ENCODE results near the gene PIGW.

Gene PIGW

GRCh38 chr17:36534840-36535668 lies at the start of gene PIGW, which contains the start of gene MYO19:
TSS of gene PIGW (plus strand) at chr17:36534987. CDS start at chr17:36537102, 2,115 bp downstream.
TSS of gene MYO19 (minus strand) at chr17:36534868. CDS start at chr17:36532538, 2,330 bp downstream.
- peak; percentile 63 to 88 (median 80) for DNase-seq (ENCODE audit: low read depth in 2 of 3, low spot score in 2 of 3)

DNA sequence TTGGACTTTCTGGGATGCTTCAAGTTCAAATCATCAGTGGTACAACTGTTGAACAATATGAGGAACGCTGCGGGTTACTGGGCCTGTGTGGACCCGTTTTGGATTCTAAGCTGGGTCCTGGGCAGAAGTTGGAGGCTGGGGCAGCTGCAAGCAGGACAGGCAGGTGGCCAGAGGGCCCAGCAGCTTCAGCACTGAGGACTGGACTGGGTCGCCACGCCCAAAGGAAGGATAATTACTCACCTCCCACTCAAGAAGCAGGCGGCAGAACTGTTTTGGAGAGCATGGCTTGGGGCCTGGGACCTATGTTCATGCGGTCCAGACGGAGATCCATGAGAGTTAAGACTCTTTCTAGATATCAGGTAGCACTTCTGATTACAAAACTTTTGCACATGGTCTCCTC lies 49.8 kb upstream of the PIGW start:
- no peak for DNase-seq (ENCODE audit: low read depth in 2 of 3, low spot score in 2 of 3)

DNA sequence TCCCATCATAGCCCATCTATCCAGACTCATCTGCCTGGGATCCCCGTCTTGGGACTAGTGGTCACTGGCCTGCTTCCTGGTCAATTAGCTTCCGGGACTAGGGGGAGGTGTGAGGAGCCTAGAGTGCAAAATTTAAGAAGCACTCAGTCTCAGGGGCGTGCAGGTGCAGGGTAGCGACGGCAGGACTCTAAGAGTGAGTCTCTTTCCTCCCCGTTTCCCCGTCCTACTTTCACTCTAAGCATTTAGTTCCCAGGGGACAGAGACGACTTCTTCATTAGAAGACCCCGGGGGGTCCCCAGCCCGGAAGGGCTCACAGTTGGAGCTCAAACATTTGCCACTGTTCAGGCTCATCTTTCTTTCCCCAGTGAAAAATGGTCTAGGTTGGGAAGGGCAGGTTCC lies 49.0 kb upstream of the PIGW start:
- DNase-seq (ENCODE audit: low read depth in 2 of 3, low spot score in 2 of 3), result no peak

DNA sequence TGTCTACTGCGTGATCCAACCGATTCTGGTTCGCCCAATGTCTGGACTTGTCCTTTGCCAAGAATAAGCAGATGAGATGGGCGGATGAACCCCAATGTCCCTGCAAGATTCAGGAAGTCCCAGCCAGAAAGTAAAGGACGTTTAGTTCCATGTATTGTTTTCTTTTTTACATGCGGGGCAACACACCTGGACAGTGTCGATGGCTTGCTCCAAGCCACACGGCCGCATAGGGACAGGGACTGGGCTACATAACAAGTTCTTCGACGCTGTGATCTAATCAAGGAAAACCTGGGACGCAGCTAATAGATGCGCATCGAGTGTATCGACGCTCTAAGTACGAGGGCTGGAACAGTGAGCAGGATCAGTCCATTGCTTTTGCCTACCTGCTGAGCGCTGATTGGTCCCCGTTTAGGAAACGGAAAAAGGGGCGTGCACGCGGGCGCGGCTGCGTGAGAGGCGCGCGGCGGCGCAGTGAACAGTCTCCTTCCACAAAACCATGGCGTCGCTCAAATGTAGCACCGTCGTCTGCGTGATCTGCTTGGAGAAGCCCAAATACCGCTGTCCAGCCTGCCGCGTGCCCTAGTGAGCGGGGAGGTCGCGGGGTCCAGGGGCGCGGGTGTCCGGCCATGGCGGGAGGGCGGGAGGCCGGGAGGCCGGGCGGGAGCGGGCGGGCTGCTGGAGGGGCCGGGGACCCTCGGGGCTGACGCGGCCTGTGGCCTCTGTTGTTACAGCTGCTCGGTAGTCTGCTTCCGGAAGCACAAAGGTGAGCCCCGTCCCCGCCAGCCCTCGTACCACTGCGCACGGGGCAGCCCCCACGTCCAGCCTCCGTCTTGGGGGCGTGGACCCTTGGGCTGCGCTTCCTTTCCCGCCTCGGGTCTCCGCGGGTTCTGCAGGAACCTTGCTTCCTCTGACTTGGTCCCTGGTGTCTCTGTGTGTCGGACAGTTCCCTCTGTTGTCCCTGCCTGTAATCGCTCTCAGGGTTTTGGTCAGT lies 48.3 kb upstream of the PIGW start, which contains the start of gene ZNHIT3:
TSS of gene ZNHIT3 (plus strand) at position 478 of the 991 bp plus-strand sequence. CDS start at position 497, 19 bp downstream.
- DNase-seq (ENCODE audit: low read depth in 2 of 3, low spot score in 2 of 3), result peak; percentile 66 to 72 (median 68)

DNA sequence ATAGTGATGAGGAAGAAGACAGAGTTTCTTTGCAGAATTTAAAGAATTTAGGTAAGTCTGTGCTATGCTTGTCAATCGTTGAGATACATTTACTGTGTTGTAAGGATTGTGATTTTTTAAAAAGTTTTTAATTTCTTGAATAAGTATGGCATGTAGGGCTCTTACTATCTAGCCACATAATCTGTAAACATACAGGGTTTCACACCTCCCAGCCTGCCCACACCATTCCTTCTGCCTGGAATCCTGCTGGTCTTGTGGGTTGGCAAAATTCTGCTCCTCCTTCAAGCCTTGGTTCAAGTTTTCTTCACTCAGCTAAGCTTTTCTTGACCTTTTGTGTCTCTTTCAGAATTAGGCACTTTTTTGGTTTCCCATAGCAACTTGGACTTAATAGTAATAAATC lies 40.8 kb upstream of the PIGW start:
- DNase-seq (ENCODE audit: low read depth in 2 of 3, low spot score in 2 of 3), result no peak

DNA sequence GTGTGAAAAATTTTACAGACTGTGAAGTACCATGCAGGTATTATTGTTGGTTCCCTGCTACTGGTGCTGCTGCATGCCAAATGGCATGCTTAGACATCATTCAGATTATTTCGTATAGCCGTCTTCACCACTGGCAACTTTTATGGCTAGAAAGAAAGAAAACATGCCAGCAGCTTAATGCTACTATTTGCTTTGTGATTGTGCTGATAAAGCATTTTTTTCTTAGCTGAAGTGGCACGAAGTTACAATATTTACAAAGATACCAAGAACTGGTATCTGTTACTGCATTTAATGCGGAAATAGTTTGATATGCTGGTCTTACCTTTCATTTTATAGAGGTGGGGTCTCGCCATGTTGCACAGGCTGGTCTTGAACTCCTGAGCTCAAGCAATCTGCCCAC lies 40.1 kb upstream of the PIGW start:
- no peak for DNase-seq (ENCODE audit: low read depth in 2 of 3, low spot score in 2 of 3)

DNA sequence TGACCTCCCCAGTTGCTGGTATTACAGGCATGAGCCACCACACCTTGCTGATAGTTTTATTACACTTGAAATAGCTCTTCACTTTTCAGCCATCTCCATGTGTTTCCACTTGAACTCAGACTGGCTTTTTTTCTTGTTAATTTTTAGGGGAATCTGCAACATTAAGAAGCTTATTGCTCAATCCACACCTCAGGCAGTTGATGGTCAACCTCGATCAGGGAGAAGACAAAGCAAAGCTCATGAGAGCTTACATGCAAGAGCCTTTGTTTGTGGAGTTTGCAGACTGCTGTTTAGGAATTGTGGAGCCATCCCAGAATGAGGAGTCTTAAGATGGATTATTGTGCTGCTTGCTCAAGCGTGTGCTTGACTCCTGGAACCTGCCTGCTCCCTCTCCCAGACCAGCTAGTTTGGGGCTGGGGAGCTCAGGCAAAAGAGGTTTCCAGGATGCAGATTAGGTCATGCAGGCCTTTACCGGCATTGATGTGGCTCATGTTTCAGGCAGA lies 39.7 kb upstream of the PIGW start:
- DNase-seq (ENCODE audit: low read depth in 2 of 3, low spot score in 2 of 3), result no peak

GRCh38 chr17:36496018-36496789 lies 38.6 kb upstream of the PIGW start:
- no peak for DNase-seq (ENCODE audit: low read depth in 2 of 3, low spot score in 2 of 3)

GRCh38 chr17:36498155-36498554 lies 36.6 kb upstream of the PIGW start:
- DNase-seq (ENCODE audit: low read depth in 2 of 3, low spot score in 2 of 3), result no peak

- DNase-seq (ENCODE audit: low read depth in 2 of 3, low spot score in 2 of 3), result no peak
Observed at GRCh38 chr17:36498560-36499300, 36.1 kb upstream of the PIGW start.

- no peak for DNase-seq (ENCODE audit: low read depth in 2 of 3, low spot score in 2 of 3)
Observed at GRCh38 chr17:36500745-36501225, 34.0 kb upstream of the PIGW start.

- no peak for DNase-seq (ENCODE audit: low read depth in 2 of 3, low spot score in 2 of 3)
Observed at GRCh38 chr17:36501351-36501750, 33.4 kb upstream of the PIGW start.

DNA sequence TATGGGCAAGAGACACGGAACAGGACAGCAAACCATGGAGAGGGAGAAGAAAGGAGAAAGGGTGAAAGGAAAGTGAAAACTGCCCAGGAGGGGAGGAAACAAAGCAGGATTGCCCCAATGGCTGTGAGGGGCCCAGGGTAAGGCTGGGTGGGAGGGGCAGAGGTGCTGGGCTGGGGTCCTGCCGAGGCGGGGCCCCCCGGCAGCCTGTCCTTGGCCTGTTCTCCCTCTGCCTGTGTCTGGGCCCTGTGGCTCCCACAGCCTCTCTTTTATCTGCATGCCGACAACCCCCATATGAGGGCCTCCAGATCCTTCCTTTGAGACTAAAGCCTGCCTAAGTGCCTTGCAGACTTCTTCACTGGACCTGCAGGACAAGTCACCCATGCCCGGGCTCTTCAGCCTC lies 32.8 kb upstream of the PIGW start:
- no peak for DNase-seq (ENCODE audit: low read depth in 2 of 3, low spot score in 2 of 3)

DNA sequence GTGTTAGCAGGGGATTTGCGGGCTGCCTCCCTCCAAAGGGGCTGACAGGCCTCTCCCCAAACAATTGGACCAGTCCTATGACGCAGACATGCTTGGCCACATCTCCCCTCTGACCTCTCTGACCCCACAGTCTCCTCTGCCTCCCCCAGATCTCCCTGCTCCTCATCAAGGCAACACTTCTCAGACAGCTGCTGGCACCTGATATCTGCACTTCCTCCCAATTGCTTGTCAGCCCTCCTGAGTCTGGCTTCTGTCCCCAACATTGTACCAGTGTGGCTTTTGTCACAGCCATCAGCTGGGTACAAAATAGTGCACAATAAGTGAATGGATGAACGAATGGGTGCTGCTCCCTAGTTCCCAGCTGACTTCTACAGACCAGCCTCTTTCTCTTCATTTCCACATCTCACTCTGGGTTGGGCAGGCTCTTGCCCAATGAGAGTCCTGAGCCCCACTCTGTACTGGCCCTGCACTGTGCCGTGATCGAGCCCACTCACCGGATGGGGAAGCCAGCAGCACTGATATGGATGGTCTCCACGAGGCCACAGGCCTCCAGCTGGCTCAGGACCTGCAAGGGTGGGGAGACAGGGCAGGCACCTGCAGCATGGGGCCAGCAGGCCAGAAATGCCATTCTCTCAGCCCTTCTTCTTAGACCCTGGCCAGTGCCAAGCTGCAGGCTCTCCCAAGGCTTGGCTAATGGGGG lies 31.2 kb upstream of the PIGW start:
- no peak for DNase-seq (ENCODE audit: low read depth in 2 of 3, low spot score in 2 of 3)

DNA sequence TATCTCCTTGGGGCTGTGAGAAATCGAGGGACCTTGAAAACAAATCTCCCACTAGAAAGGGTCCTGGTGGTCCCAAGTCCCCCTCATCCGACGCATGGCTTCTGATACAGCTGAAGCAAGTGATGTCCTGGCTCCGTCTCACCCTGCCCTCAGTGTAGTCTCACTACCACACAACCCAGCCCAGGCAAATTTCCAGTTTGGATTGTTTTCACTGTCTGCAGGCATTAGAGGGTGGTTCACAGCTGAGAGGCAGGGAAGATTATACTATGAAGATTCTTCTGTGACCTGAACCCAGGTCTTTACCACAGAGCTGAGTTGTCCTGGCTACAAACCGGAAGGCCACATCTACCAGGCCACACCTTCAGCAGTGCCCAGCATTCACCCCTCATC lies 30.6 kb upstream of the PIGW start:
- no peak for DNase-seq (ENCODE audit: low read depth in 2 of 3, low spot score in 2 of 3)

GRCh38 chr17:36505171-36505570 lies 29.6 kb upstream of the PIGW start:
- no peak for DNase-seq (ENCODE audit: low read depth in 2 of 3, low spot score in 2 of 3)

DNA sequence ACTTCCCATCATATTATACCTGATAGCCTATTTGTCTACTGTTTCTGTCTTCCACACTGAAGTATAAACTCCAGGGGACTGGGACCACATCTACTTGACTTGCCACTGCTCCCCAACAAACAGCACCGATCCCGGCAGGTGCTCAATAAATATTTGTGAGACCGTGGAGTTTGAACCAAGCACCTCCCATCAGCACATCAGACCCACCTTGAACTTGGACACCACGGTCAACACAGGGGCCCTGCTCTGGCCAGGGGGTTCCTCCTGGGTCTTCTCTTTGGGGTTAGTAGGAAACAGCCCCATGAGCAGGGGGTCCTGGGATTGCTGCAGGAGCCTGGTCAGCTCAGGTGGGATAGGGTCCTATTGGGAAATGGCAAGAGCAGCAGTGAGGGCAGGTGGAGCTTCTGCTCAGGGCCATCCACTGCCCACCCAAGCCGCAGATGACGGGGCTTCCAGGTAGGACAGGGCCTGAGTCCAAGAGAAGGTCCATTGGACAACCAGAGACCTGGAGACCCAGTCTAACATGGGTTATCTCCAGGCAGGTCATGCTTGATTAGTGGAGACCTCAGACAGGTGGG lies 28.4 kb upstream of the PIGW start:
- no peak for DNase-seq (ENCODE audit: low read depth in 2 of 3, low spot score in 2 of 3)

- DNase-seq (ENCODE audit: low read depth in 2 of 3, low spot score in 2 of 3), result no peak
Observed at GRCh38 chr17:36506831-36507230, 28.0 kb upstream of the PIGW start.

DNA sequence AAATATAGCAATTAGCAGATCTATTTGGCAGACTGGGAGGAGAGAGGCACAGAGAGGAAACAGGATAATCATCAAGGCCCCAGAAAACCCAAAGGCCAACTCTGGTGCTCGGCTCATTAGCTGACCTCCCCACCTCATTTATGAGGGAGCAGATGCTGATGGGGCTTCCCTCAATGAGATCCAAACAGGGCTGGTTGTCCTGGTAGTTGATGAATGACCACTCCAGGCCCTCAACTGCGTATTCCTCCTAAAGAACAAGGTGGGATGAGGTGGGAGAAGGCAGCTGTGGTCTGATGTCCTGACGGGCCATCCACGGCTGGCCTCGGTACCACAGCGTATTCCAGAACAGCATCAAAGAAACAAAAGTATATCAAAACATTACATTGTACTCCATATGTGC lies 27.5 kb upstream of the PIGW start:
- DNase-seq (ENCODE audit: low read depth in 2 of 3, low spot score in 2 of 3), result no peak
